ENCODE data around the gene MTRR. TPM values are rescaled to one million over a fixed set of nuclear protein-coding genes. Genes with fewer than 3 reads are reported as not detected.

The MTRR gene
- total and polyA plus RNA-seq, 8 donors = 9.7 to 53.9 (median 18.5) TPM

DNA sequence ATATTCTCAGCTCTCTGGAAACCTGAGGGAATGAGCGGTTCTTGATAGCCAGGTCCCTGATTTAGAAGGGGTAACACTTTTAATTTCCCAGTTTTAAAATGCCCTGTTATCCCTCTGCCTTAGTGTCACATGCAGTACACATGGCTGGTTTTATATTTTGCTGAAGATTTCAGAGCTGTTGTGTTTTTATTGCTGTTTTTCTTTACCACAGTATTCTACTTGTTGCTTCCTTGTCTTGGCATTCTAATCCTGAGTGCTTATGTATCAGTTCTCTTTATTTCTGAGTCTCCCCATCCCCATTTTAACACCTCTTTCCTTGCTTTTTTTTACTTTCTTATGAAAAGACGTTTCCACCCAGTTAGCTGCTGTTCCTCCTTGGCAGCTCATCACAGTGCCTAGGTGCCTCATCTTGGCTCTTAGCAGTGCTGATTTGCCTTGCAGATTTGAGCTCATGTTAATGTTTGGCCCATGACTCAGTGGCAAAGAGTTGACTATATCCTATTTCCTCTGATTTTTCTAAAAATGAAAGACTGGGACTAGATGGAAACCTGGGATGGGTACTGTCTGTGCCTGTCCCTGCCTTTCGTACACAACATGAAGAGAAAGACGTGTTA, 3.7 kb downstream of the MTRR start:
- intact Hi-C loops (cut with DNase I; ENCODE audit: low total_unique reads) = no loop called here
- Histone ChIP-seq H3K27ac (no peak overlapping the region), H3K9me3 (no peaks in the 10 kb centered on the region), H3K27me3 (no peaks in the 10 kb centered on the region), H3K4me1 (peaks cover 11 to 52% (median 30%) of the 10 kb centered on the region in 4 donors), H3K4me3 (no peak overlapping the region), H3K36me3 (peaks cover 21 to 41% (median 30%) of the 10 kb centered on the region in 4 donors)
- DNase-seq = no peak
- WGBS, 5 donors = 71 to 83% (median 78%) methylated on average over 4 of the region's 4 CpGs
- TF ChIP-seq POLR2AphosphoS5 (IDR thresholded peaks at IDR 0.05) (no peak), EP300 (IDR thresholded peaks at IDR 0.05) (no peak)

- Histone ChIP-seq H3K4me3 (no peak overlapping the region), H3K27me3 (no peaks in the 10 kb centered on the region)
- WGBS, 5 donors = 70 to 84% (median 79%) methylated on average over 9 of the region's 9 CpGs
Measured at GRCh38 chr5:7873216-7873615, 4.3 kb downstream of the MTRR start.

GRCh38 chr5:7874639-7875038, 5.7 kb downstream of the MTRR start:
- intact Hi-C loops (cut with DNase I; ENCODE audit: low total_unique reads) = no loop called here
- 93 to 98% (median 93%) methylated on average over 2 of the region's 2 CpGs for WGBS, 5 donors

More at GRCh38 chr5:7873216-7873615, 4.3 kb downstream of the MTRR start:
- intact Hi-C loops (cut with DNase I; ENCODE audit: low total_unique reads) = no loop called here
- no peak overlapping the region for H3K27ac ChIP-seq
- DNase-seq = no peak
- peaks cover 25 to 47% (median 35%) of the 10 kb centered on the region in 4 donors for H3K36me3 ChIP-seq
- TF ChIP-seq, protein P1, sequence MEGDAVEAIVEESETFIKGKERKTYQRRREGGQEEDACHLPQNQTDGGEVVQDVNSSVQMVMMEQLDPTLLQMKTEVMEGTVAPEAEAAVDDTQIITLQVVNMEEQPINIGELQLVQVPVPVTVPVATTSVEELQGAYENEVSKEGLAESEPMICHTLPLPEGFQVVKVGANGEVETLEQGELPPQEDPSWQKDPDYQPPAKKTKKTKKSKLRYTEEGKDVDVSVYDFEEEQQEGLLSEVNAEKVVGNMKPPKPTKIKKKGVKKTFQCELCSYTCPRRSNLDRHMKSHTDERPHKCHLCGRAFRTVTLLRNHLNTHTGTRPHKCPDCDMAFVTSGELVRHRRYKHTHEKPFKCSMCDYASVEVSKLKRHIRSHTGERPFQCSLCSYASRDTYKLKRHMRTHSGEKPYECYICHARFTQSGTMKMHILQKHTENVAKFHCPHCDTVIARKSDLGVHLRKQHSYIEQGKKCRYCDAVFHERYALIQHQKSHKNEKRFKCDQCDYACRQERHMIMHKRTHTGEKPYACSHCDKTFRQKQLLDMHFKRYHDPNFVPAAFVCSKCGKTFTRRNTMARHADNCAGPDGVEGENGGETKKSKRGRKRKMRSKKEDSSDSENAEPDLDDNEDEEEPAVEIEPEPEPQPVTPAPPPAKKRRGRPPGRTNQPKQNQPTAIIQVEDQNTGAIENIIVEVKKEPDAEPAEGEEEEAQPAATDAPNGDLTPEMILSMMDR (IDR thresholded peaks at IDR 0.05) = no peak
- TF ChIP-seq POLR2A (IDR thresholded peaks at IDR 0.05) (no peak), EP300 (IDR thresholded peaks at IDR 0.05) (no peak), POLR2AphosphoS5 (IDR thresholded peaks at IDR 0.05) (no peak)
- peaks cover 15 to 52% (median 29%) of the 10 kb centered on the region in 4 donors for H3K4me1 ChIP-seq
- H3K9me3 ChIP-seq = no peaks in the 10 kb centered on the region

GRCh38 chr5:7875151-7875550, 6.2 kb downstream of the MTRR start:
- 92 to 99% (median 95%) methylated on average over 4 of the region's 4 CpGs for WGBS, 5 donors
- Histone ChIP-seq H3K4me3 (no peak overlapping the region), H3K36me3 (peaks cover 27 to 66% (median 50%) of the 10 kb centered on the region in 4 donors), H3K9me3 (no peaks in the 10 kb centered on the region), H3K27ac (no peak overlapping the region), H3K27me3 (no peaks in the 10 kb centered on the region), H3K4me1 (peaks cover 19 to 57% (median 37%) of the 10 kb centered on the region in 4 donors)
- no peak for TF ChIP-seq POLR2AphosphoS5 (IDR thresholded peaks at IDR 0.05)
- no peak for TF ChIP-seq POLR2A (IDR thresholded peaks at IDR 0.05)
- TF ChIP-seq, protein P1 (IDR thresholded peaks at IDR 0.05) = no peak
- TF ChIP-seq EP300 (IDR thresholded peaks at IDR 0.05) = no peak
- intact Hi-C loops (cut with DNase I; ENCODE audit: low total_unique reads) = no loop called here
- no peak for DNase-seq

More at GRCh38 chr5:7874639-7875038, 5.7 kb downstream of the MTRR start:
- no peaks in the 10 kb centered on the region for H3K9me3 ChIP-seq
- DNase-seq = no peak
- no peak overlapping the region for H3K4me3 ChIP-seq
- TF ChIP-seq POLR2AphosphoS5 (IDR thresholded peaks at IDR 0.05) (no peak), POLR2A (IDR thresholded peaks at IDR 0.05) (no peak)
- TF ChIP-seq, protein P1 (IDR thresholded peaks at IDR 0.05) = no peak
- no peak overlapping the region for H3K27ac ChIP-seq
- peaks cover 23 to 60% (median 38%) of the 10 kb centered on the region in 4 donors for H3K4me1 ChIP-seq
- peaks cover 27 to 61% (median 45%) of the 10 kb centered on the region in 4 donors for H3K36me3 ChIP-seq
- no peaks in the 10 kb centered on the region for H3K27me3 ChIP-seq

- no peak overlapping the region for H3K27ac ChIP-seq
- WGBS, 5 donors = 78 to 88% (median 83%) methylated on average over 3 of the region's 3 CpGs
- intact Hi-C loops (cut with DNase I; ENCODE audit: low total_unique reads) = no loop called here
- no peak for TF ChIP-seq POLR2AphosphoS5 (IDR thresholded peaks at IDR 0.05)
- no peak for TF ChIP-seq POLR2A (IDR thresholded peaks at IDR 0.05)
- no peak for TF ChIP-seq EP300 (IDR thresholded peaks at IDR 0.05)
- TF ChIP-seq, protein P1 (IDR thresholded peaks at IDR 0.05) = no peak
- no peaks in the 10 kb centered on the region for H3K27me3 ChIP-seq
- no peak overlapping the region for H3K4me3 ChIP-seq
- DNase-seq = no peak
- H3K9me3 ChIP-seq = no peaks in the 10 kb centered on the region
- H3K4me1 ChIP-seq = peaks cover 12 to 40% (median 24%) of the 10 kb centered on the region in 4 donors
- H3K36me3 ChIP-seq = peaks cover 27 to 83% (median 67%) of the 10 kb centered on the region in 4 donors
Measured at GRCh38 chr5:7876867-7877266, 7.9 kb downstream of the MTRR start.

All from stomach (tissue), 9 donors.